Adrenal gland (tissue), 12 donors: Measurements from ENCODE around the gene EIF2A. TPM values are rescaled to one million over a fixed set of nuclear protein-coding genes. Genes with fewer than 3 reads are reported as not detected.

ENCODE experiments used
- DNase-seq, 7 donors: peaks; one replicate each; pipeline ENCODE4 v3.0.0-alpha.2; 2019 to 2020
- H3K27ac ChIP-seq, 5 donors: fragments of 200-600 bp; sonication (generic) in 4 of 5; 1 replicate in 3 of 5; 2 replicates in 2 of 5; pipeline versions ENCODE4 v1.5.1 to v1.8.0; 2016 to 2020; ENCODE audit warnings: mild to moderate bottlenecking in 1 of 5
- H3K27me3 ChIP-seq: fragments of 200-600 bp; 2 replicates; pipeline ENCODE4 v1.8.0; 2021
- H3K36me3 ChIP-seq, 2 donors: fragments of 200-600 bp; replicated peaks in 1 of 2; 1 replicate in 1 of 2; 2 replicates in 1 of 2; pipeline versions ENCODE4 v1.5.1 to v1.8.0; 2018 to 2022
- H3K4me1 ChIP-seq, 2 donors: fragments of 200-600 bp; replicated peaks in 1 of 2; 1 replicate in 1 of 2; 2 replicates in 1 of 2; pipeline versions ENCODE4 v1.5.1 to v1.8.0; 2018 to 2021
- H3K4me3 ChIP-seq, 4 donors: fragments of 200-600 bp; sonication (generic) in 3 of 4; one replicate each; pipeline ENCODE4 v1.5.1; 2016 to 2018
- H3K9me3 ChIP-seq, 3 donors: fragments of 200-600 bp; sonication (generic) in 1 of 3; replicated peaks in 1 of 3; 1 replicate in 2 of 3; 2 replicates in 1 of 3; pipeline versions ENCODE4 v1.5.1 to v1.8.0; 2016 to 2021
- CTCF ChIP-seq, 6 experiments: fragments of 450-650 bp in 4 of 6; fragments of 200-600 bp in 2 of 6; sonication (generic) in 1 of 6; IDR thresholded peaks; 1 replicate in 5 of 6; 2 replicates in 1 of 6; pipeline versions ENCODE4 v1.5.1 to v1.8.0; 2016 to 2021; ENCODE audit warnings: antibody characterized with exemption in 6 of 6, mild to moderate bottlenecking in 2 of 6, moderate library complexity in 1 of 6
- POLR2A ChIP-seq, 2 donors: fragments of 450-650 bp; IDR thresholded peaks; one replicate each; pipeline ENCODE4 v1.6.1; 2017; ENCODE audit warnings: antibody characterized with exemption in 2 of 2, mild to moderate bottlenecking in 2 of 2, moderate library complexity in 1 of 2
- WGBS, 4 donors: extraction: QIAGEN DNeasy Blood & Tissue Kit in 2 of 4; methylation state at CpG; one replicate each; pipeline versions ENCODE4 v1.1.5 to v1.1.7; 2013 to 2017; 5-methylcytosine and 5-hydroxymethylcytosine counted together
- intact Hi-C, 2 donors: fragments of 100-400 bp; cut with DNase I; formaldehyde crosslinking; loops; one replicate each; pipeline versions ENCODE4 v1.14.1 to v1.15.0; 2022 to 2023
- polyA plus RNA-seq, 3 donors: library from polyadenylated mRNA; stranded (reverse); fragments of 200-250 nt in 2 of 3; fragments of 350-450 nt in 1 of 3; fragmentation: Illumina TruSeq in 1 of 3; extraction: RNeasy Lipid Tissue Mini Kit (QIAGEN cat#74804) in 1 of 3; gene quantifications; one replicate each; pipeline ENCODE4 v1.2.3, GENCODE V29; 2013 to 2014
- total RNA-seq, 9 donors: library from RNA; depleted of rRNA in 4 of 9; stranded (reverse); fragments of >200 nt in 4 of 9; fragments of 120-200 nt in 1 of 9; fragmentation: NEBNext Ultra II Directional in 1 of 9; extraction: Animal tissue kit (Norgen Biotek cat#: 25700) in 1 of 9; gene quantifications; one replicate each; pipeline versions ENCODE4 v1.1.0 to v1.2.4, GENCODE V29; 2013 to 2023
- donor health status: healthy with polysubstance abuse.
- donor health status: Bipolar disorder and iron deficiency.
- donor health status: DM: yes; HTN: yes; CAD: no.
- donor health status: DM: no; HTN: no; CAD: no.
- donor health status: DM: no; HTN: no; CAD: no.
- donor health status: DM: yes; HTN: yes; CAD: no.

Gene EIF2A
- total and polyA plus RNA-seq, 12 donors = 62.3 to 178 (median 74.8) TPM

DNA sequence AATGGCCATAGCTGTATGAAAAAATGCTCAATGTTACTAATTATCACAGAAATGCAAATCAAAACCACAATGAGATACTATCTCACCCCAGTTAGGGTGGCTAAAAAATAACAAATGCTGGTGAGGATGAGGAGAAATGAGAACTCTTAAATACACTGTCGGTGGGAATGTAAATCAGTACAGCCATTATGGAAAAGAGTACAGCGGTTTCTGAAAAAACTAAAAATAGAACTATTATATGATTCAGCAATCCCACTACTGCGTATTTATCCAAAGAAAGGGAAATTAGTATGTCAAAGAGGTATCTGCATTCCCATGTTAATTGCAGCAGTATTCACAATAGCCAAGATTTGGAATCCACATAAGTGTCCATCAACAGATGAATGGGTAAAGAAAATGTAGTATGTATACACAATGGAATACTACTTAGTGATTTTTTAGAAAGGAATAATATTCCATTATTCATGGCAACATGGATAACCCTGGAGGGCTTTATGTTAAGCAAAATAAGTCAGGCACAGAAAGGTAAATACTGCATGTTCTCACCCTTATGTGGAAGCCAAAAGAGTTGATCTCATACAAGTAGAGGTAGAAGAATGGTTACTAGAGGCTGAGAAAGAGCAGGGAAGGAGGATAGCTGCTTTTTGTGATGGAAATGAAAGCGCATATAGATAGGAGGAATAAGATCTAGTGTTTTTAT, 35.3 kb upstream of the EIF2A start:
- intact Hi-C loops = no loop called here
- WGBS, 4 donors = 82 to 85% (median 84%) methylated on average over 4 of the region's 4 CpGs
- no peaks in the 10 kb centered on the region for H3K27me3 ChIP-seq
- DNase-seq = no peak
- no peak for TF ChIP-seq POLR2A (IDR thresholded peaks at IDR 0.05)
- no peak for TF ChIP-seq CTCF (IDR thresholded peaks at IDR 0.05)
- H3K9me3 ChIP-seq = no peaks in the 10 kb centered on the region
- H3K27ac ChIP-seq = no peak overlapping the region
- no peaks in the 10 kb centered on the region for H3K36me3 ChIP-seq
- no peak overlapping the region for H3K4me3 ChIP-seq
- H3K4me1 ChIP-seq = no peaks in the 10 kb centered on the region

DNA sequence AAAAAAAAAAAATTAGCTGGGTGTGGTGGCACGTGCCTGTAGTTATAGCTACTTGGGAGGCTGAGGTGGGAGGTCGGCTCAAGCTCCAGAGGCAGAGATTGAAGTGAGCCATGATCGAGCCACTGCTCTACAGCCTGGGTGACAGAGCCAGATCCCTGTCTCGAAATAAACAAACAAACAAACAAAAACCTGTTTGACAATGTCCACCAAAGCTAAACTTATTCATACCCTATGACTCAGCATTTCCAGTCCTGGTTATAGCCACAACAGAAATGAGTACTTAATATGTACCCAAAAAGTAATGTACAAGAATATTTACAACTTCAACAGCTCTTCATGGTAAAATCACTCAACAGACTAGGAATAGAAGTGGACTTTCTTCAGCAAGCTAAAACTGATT, 31.4 kb upstream of the EIF2A start:
- TF ChIP-seq CTCF (IDR thresholded peaks at IDR 0.05) (no peak), POLR2A (IDR thresholded peaks at IDR 0.05) (no peak)
- H3K36me3 ChIP-seq = no peaks in the 10 kb centered on the region
- H3K4me3 ChIP-seq = no peak overlapping the region
- H3K4me1 ChIP-seq = no peaks in the 10 kb centered on the region
- intact Hi-C loops = no loop called here
- DNase-seq = no peak
- H3K27me3 ChIP-seq = no peaks in the 10 kb centered on the region
- H3K27ac ChIP-seq = no peak overlapping the region
- H3K9me3 ChIP-seq = no peaks in the 10 kb centered on the region
- WGBS, 4 donors = 89 to 95% (median 93%) methylated on average over 4 of the region's 4 CpGs

- Histone ChIP-seq H3K4me3 (no peak overlapping the region), H3K9me3 (no peaks in the 10 kb centered on the region), H3K4me1 (no peaks in the 10 kb centered on the region), H3K27ac (no peak overlapping the region), H3K27me3 (no peaks in the 10 kb centered on the region), H3K36me3 (no peaks in the 10 kb centered on the region)
- intact Hi-C loops = no loop called here
- TF ChIP-seq POLR2A (IDR thresholded peaks at IDR 0.05) = no peak
- TF ChIP-seq CTCF (IDR thresholded peaks at IDR 0.05) = no peak
- DNase-seq = no peak
- 88 to 93% (median 92%) methylated on average over 3 of the region's 3 CpGs for WGBS, 4 donors
Observed at GRCh38 chr3:150519026-150519425, 27.6 kb upstream of the EIF2A start.

GRCh38 chr3:150520408-150520807, 26.2 kb upstream of the EIF2A start:
- 83 to 88% (median 86%) methylated on average over 16 to 24 of the region's 24 CpGs for WGBS, 4 donors
- Histone ChIP-seq H3K4me3 (no peak overlapping the region), H3K4me1 (no peaks in the 10 kb centered on the region), H3K36me3 (no peaks in the 10 kb centered on the region), H3K27ac (no peak overlapping the region), H3K27me3 (no peaks in the 10 kb centered on the region), H3K9me3 (no peaks in the 10 kb centered on the region)
- intact Hi-C loops = no loop called here
- TF ChIP-seq CTCF (IDR thresholded peaks at IDR 0.05) = no peak
- TF ChIP-seq POLR2A (IDR thresholded peaks at IDR 0.05) = no peak
- no peak for DNase-seq
